ENCODE results near the gene SEM1.
"Not testable (repeated sequence)": the region's sequence is repeated elsewhere in the genome, so short reads cannot be mapped to it uniquely, and the experiment has no call there.

The SEM1 gene

GRCh38 chr7:96655956-96656355, 53.7 kb downstream of the SEM1 start:
- H3K27ac ChIP-seq (ENCODE audit: insufficient read depth in 1 of 2, low read depth in 1 of 2, low read length in 2 of 2, poor library complexity in 1 of 2, severe bottlenecking in 2 of 2) = no peak overlapping the region
- H3K4me3 ChIP-seq (ENCODE audit: control insufficient read depth in 1 of 7, extremely low read depth in 1 of 7, insufficient read depth in 4 of 7, low read depth in 2 of 7, low read length in 6 of 7) = no peak overlapping the region
- H3K27me3 ChIP-seq (replicated peaks in 2 of 5; ENCODE audit: control insufficient read depth in 4 of 5, insufficient read depth in 5 of 5, low read length in 4 of 5) = no peaks in the 10 kb centered on the region
- 95% methylated on average over 2 of the region's 2 CpGs for WGBS (ENCODE audit: insufficient coverage)
- ChIA-PET CTCF (interaction anchor here (0.6 kb wide), 1 partner anchor 45 kb away, joined by 4 read pairs; no protein-coding TSS in a partner anchor), POLR2A (no interaction called here)
- no peak for DNase-seq
- no peaks in the 10 kb centered on the region for H3K9me3 ChIP-seq (ENCODE audit: control extremely low read depth in 1 of 5, control insufficient read depth in 4 of 5, insufficient read depth in 2 of 5, low read depth in 1 of 5, low read length in 4 of 5)
- no peaks in the 10 kb centered on the region for H3K4me1 ChIP-seq (ENCODE audit: control extremely low read depth in 1 of 4, control insufficient read depth in 4 of 4, insufficient read depth in 4 of 4, low read length in 3 of 4)
- H3K36me3 ChIP-seq (ENCODE audit: control insufficient read depth in 4 of 4, insufficient read depth in 4 of 4, low read length in 3 of 4) = no peaks in the 10 kb centered on the region

DNA sequence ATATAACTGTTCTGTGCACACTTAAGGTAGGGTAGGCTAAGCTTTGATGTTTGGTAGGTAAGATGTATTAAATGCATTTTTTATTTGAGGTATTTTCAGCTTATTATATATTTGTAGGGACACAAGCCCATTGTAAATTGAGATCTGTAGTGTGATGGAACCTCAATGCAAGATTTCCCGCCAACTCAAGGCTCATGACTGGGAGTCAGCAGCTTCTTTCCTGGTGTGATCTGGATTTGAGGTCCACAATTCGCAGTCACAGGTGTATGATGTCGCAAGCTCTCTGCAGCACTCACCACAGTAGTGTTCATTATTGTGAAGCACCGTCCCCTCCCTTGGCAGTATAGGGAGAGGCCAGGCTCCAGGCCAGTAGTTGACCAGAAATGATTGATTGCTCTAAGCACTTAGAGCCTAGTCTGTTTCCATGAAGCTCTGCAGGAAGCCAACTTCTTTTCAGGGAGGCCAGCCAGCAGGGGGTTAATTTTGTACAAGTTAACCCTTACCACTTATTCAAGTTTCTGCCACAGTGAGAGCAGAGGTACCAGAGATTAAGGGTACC, 54.9 kb downstream of the SEM1 start:
- no peak overlapping the region for H3K4me3 ChIP-seq (ENCODE audit: control insufficient read depth in 1 of 7, extremely low read depth in 1 of 7, insufficient read depth in 4 of 7, low read depth in 2 of 7, low read length in 6 of 7)
- no peaks in the 10 kb centered on the region for H3K27me3 ChIP-seq (replicated peaks in 2 of 5; ENCODE audit: control insufficient read depth in 4 of 5, insufficient read depth in 5 of 5, low read length in 4 of 5)
- no peaks in the 10 kb centered on the region for H3K36me3 ChIP-seq (ENCODE audit: control insufficient read depth in 4 of 4, insufficient read depth in 4 of 4, low read length in 3 of 4)
- CTCF ChIA-PET = no interaction called here
- 100% methylated on average over 3 of the region's 4 CpGs for WGBS (ENCODE audit: insufficient coverage)
- DNase-seq = no peak
- H3K27ac ChIP-seq (ENCODE audit: insufficient read depth in 1 of 2, low read depth in 1 of 2, low read length in 2 of 2, poor library complexity in 1 of 2, severe bottlenecking in 2 of 2) = no peak overlapping the region
- H3K4me1 ChIP-seq (ENCODE audit: control extremely low read depth in 1 of 4, control insufficient read depth in 4 of 4, insufficient read depth in 4 of 4, low read length in 3 of 4) = no peaks in the 10 kb centered on the region
- POLR2A ChIA-PET = interaction anchor here (0.6 kb wide), 1 partner anchor 392 kb away, joined by 7 read pairs; no protein-coding TSS in a partner anchor
- no peaks in the 10 kb centered on the region for H3K9me3 ChIP-seq (ENCODE audit: control extremely low read depth in 1 of 5, control insufficient read depth in 4 of 5, insufficient read depth in 2 of 5, low read depth in 1 of 5, low read length in 4 of 5)

- Histone ChIP-seq H3K27me3 (replicated peaks in 2 of 5; ENCODE audit: control insufficient read depth in 4 of 5, insufficient read depth in 5 of 5, low read length in 4 of 5) (no peaks in the 10 kb centered on the region), H3K9me3 (ENCODE audit: control extremely low read depth in 1 of 5, control insufficient read depth in 4 of 5, insufficient read depth in 2 of 5, low read depth in 1 of 5, low read length in 4 of 5) (no peaks in the 10 kb centered on the region), H3K4me1 (ENCODE audit: control extremely low read depth in 1 of 4, control insufficient read depth in 4 of 4, insufficient read depth in 4 of 4, low read length in 3 of 4) (no peaks in the 10 kb centered on the region), H3K4me3 (ENCODE audit: control insufficient read depth in 1 of 7, extremely low read depth in 1 of 7, insufficient read depth in 4 of 7, low read depth in 2 of 7, low read length in 6 of 7) (no peak overlapping the region), H3K27ac (ENCODE audit: insufficient read depth in 1 of 2, low read depth in 1 of 2, low read length in 2 of 2, poor library complexity in 1 of 2, severe bottlenecking in 2 of 2) (no peak overlapping the region), H3K36me3 (ENCODE audit: control insufficient read depth in 4 of 4, insufficient read depth in 4 of 4, low read length in 3 of 4) (no peaks in the 10 kb centered on the region)
- no peak for DNase-seq
- ChIA-PET POLR2A (interaction anchor here (0.7 kb wide), 1 partner anchor 9 kb away, joined by 3 read pairs; no protein-coding TSS in a partner anchor), CTCF (interaction anchor here (1.0 kb wide), 1 partner anchor 1064 kb away, joined by 3 read pairs; no protein-coding TSS in a partner anchor)
- WGBS (ENCODE audit: insufficient coverage) = no CpG with 5 or more reads among the region's 1 CpG
Observed at GRCh38 chr7:96649981-96650380, 59.7 kb downstream of the SEM1 start.

- POLR2A ChIA-PET = no interaction called here
- CTCF ChIA-PET = no interaction called here
- Histone ChIP-seq H3K4me3 (ENCODE audit: control insufficient read depth in 1 of 7, extremely low read depth in 1 of 7, insufficient read depth in 4 of 7, low read depth in 2 of 7, low read length in 6 of 7) (no peak overlapping the region), H3K27ac (ENCODE audit: insufficient read depth in 1 of 2, low read depth in 1 of 2, low read length in 2 of 2, poor library complexity in 1 of 2, severe bottlenecking in 2 of 2) (no peak overlapping the region), H3K27me3 (replicated peaks in 2 of 5; ENCODE audit: control insufficient read depth in 4 of 5, insufficient read depth in 5 of 5, low read length in 4 of 5) (no peaks in the 10 kb centered on the region), H3K36me3 (ENCODE audit: control insufficient read depth in 4 of 4, insufficient read depth in 4 of 4, low read length in 3 of 4) (no peaks in the 10 kb centered on the region), H3K4me1 (ENCODE audit: control extremely low read depth in 1 of 4, control insufficient read depth in 4 of 4, insufficient read depth in 4 of 4, low read length in 3 of 4) (no peaks in the 10 kb centered on the region), H3K9me3 (ENCODE audit: control extremely low read depth in 1 of 5, control insufficient read depth in 4 of 5, insufficient read depth in 2 of 5, low read depth in 1 of 5, low read length in 4 of 5) (no peaks in the 10 kb centered on the region)
- WGBS (ENCODE audit: insufficient coverage) = 100% methylated on average over 8 of the region's 8 CpGs
- no peak for DNase-seq
Observed at GRCh38 chr7:96648784-96649183, 60.9 kb downstream of the SEM1 start.

- no peaks in the 10 kb centered on the region for H3K9me3 ChIP-seq (ENCODE audit: control extremely low read depth in 1 of 5, control insufficient read depth in 4 of 5, insufficient read depth in 2 of 5, low read depth in 1 of 5, low read length in 4 of 5)
- H3K4me3 ChIP-seq (ENCODE audit: control insufficient read depth in 1 of 7, extremely low read depth in 1 of 7, insufficient read depth in 4 of 7, low read depth in 2 of 7, low read length in 6 of 7) = no peak overlapping the region
- no peaks in the 10 kb centered on the region for H3K4me1 ChIP-seq (ENCODE audit: control extremely low read depth in 1 of 4, control insufficient read depth in 4 of 4, insufficient read depth in 4 of 4, low read length in 3 of 4)
- H3K27me3 ChIP-seq (replicated peaks in 2 of 5; ENCODE audit: control insufficient read depth in 4 of 5, insufficient read depth in 5 of 5, low read length in 4 of 5) = no peaks in the 10 kb centered on the region
- WGBS (ENCODE audit: insufficient coverage) = no CpG with 5 or more reads among the region's 3 CpGs
- POLR2A ChIA-PET = no interaction called here
- no peak overlapping the region for H3K27ac ChIP-seq (ENCODE audit: insufficient read depth in 1 of 2, low read depth in 1 of 2, low read length in 2 of 2, poor library complexity in 1 of 2, severe bottlenecking in 2 of 2)
- no peak for DNase-seq
- H3K36me3 ChIP-seq (ENCODE audit: control insufficient read depth in 4 of 4, insufficient read depth in 4 of 4, low read length in 3 of 4) = no peaks in the 10 kb centered on the region
- CTCF ChIA-PET = no interaction called here
Observed at GRCh38 chr7:96647733-96648132, 61.9 kb downstream of the SEM1 start.

GRCh38 chr7:96645084-96645483, 64.6 kb downstream of the SEM1 start:
- H3K9me3 ChIP-seq (ENCODE audit: control extremely low read depth in 1 of 5, control insufficient read depth in 4 of 5, insufficient read depth in 2 of 5, low read depth in 1 of 5, low read length in 4 of 5) = no peaks in the 10 kb centered on the region
- no peaks in the 10 kb centered on the region for H3K4me1 ChIP-seq (ENCODE audit: control extremely low read depth in 1 of 4, control insufficient read depth in 4 of 4, insufficient read depth in 4 of 4, low read length in 3 of 4)
- POLR2A ChIA-PET = no interaction called here
- peaks cover 0 to 2% (median 0%) of the 10 kb centered on the region in 5 experiments for H3K27me3 ChIP-seq (replicated peaks in 2 of 5; ENCODE audit: control insufficient read depth in 4 of 5, insufficient read depth in 5 of 5, low read length in 4 of 5)
- no peak overlapping the region for H3K27ac ChIP-seq (ENCODE audit: insufficient read depth in 1 of 2, low read depth in 1 of 2, low read length in 2 of 2, poor library complexity in 1 of 2, severe bottlenecking in 2 of 2)
- CTCF ChIA-PET = no interaction called here
- no peak overlapping the region for H3K4me3 ChIP-seq (ENCODE audit: control insufficient read depth in 1 of 7, extremely low read depth in 1 of 7, insufficient read depth in 4 of 7, low read depth in 2 of 7, low read length in 6 of 7)
- 93% methylated on average over 3 of the region's 3 CpGs for WGBS (ENCODE audit: insufficient coverage)
- H3K36me3 ChIP-seq (ENCODE audit: control insufficient read depth in 4 of 4, insufficient read depth in 4 of 4, low read length in 3 of 4) = no peaks in the 10 kb centered on the region
- DNase-seq = no peak

DNA sequence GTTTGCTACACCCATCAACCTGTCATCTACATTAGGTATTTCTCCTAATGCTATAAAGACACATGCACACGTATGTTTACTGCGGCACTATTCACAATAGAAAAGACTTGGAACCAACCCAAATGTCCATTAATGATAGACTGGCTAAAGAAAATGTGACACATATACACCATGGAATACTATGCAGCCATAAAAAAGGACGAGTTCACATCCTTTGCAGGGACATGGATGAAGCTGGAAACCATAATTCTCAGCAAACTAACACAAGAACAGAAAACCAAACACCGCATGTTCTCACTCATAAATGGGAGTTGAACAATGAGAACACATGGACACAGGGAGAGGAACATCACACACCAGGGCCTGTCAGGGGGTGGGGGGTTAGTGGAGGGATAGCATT, 66.2 kb downstream of the SEM1 start:
- CTCF ChIA-PET; H3K4me3 ChIP-seq (ENCODE audit: control insufficient read depth in 1 of 7, extremely low read depth in 1 of 7, insufficient read depth in 4 of 7, low read depth in 2 of 7, low read length in 6 of 7); H3K36me3 ChIP-seq (ENCODE audit: control insufficient read depth in 4 of 4, insufficient read depth in 4 of 4, low read length in 3 of 4); H3K9me3 ChIP-seq (ENCODE audit: control extremely low read depth in 1 of 5, control insufficient read depth in 4 of 5, insufficient read depth in 2 of 5, low read depth in 1 of 5, low read length in 4 of 5); H3K27me3 ChIP-seq (replicated peaks in 2 of 5; ENCODE audit: control insufficient read depth in 4 of 5, insufficient read depth in 5 of 5, low read length in 4 of 5); H3K27ac ChIP-seq (ENCODE audit: insufficient read depth in 1 of 2, low read depth in 1 of 2, low read length in 2 of 2, poor library complexity in 1 of 2, severe bottlenecking in 2 of 2); DNase-seq; H3K4me1 ChIP-seq (ENCODE audit: control extremely low read depth in 1 of 4, control insufficient read depth in 4 of 4, insufficient read depth in 4 of 4, low read length in 3 of 4); POLR2A ChIA-PET: not testable (repeated sequence)
- no CpG with 5 or more reads among the region's 4 CpGs for WGBS (ENCODE audit: insufficient coverage)

Data from common myeloid progenitor, CD34-positive (primary cell).